IMR-90 (cell line): ENCODE data around the gene CFAP157. TPM values are rescaled to one million over a fixed set of nuclear protein-coding genes. Genes with fewer than 3 reads are reported as not detected.

Experiments used
- ATAC-seq: fragments of 200-7000 bp; cut with Tn5 transposase; 2 replicates; pipeline ENCODE4 v1.9.1; 2020; ENCODE audit warnings: low read depth, mild to moderate bottlenecking, moderate library complexity
- BruUV-seq: library from RNA; stranded (reverse); fragments of 400-500 nt; replicated peaks from 2 replicates; lab custom pipeline; 2021; lab: Mats Ljungman, UMichigan
- CTCF ChIA-PET: fragments of 300-600 bp; formaldehyde crosslinking; extraction: SDS; loops from one replicate; lab custom pipeline; 2021; ENCODE audit warnings: antibody characterized with exemption; lab: Yijun Ruan, JAX
- POLR2A ChIA-PET: fragments of 300-600 bp; sonication (Branson Sonifier 250); formaldehyde crosslinking; loops from one replicate; lab custom pipeline; 2022; ENCODE audit warnings: antibody characterized with exemption; ENCODE audit not compliant: unreplicated experiment; lab: Charles Lee
- DNase-seq: peaks from one replicate; pipeline ENCODE4 v3.0.0; 2013
- H2AFZ ChIP-seq: replicated peaks from 2 replicates; pipeline ENCODE3; 2013; ENCODE audit warnings: low read length, mild to moderate bottlenecking; ENCODE audit not compliant: poor library complexity
- H2AK5ac ChIP-seq: 2 replicates; pipeline ENCODE4 v1.6.1; 2013; ENCODE audit warnings: low read depth, low read length, inconsistent platforms
- H2AK9ac ChIP-seq: replicated peaks from 2 replicates; pipeline ENCODE3; 2013; ENCODE audit warnings: mild to moderate bottlenecking, low read depth, low read length, moderate library complexity; ENCODE audit not compliant: poor library complexity
- H2BK120ac ChIP-seq: 2 replicates; pipeline ENCODE4 v1.6.1; 2013; ENCODE audit warnings: low read depth, low read length, inconsistent platforms
- H2BK15ac ChIP-seq: 3 replicates; pipeline ENCODE4 v1.6.1; 2013; ENCODE audit warnings: low read depth, low read length, inconsistent platforms
- H2BK20ac ChIP-seq: 2 replicates; pipeline ENCODE4 v1.6.1; 2013; ENCODE audit warnings: low read depth, mild to moderate bottlenecking, inconsistent platforms, low read length, moderate library complexity
- H2BK5ac ChIP-seq: 2 replicates; pipeline ENCODE4 v1.6.1; 2013; ENCODE audit warnings: mild to moderate bottlenecking, low read depth, low read length, inconsistent platforms; ENCODE audit not compliant: poor library complexity, severe bottlenecking
- H3K14ac ChIP-seq: replicated peaks from 2 replicates; pipeline ENCODE4 v1.6.1; 2013; ENCODE audit warnings: low read depth, low read length, inconsistent platforms
- H3K18ac ChIP-seq: 2 replicates; pipeline ENCODE4 v1.6.1; 2013; ENCODE audit warnings: low read depth, low read length, control low read depth
- H3K23ac ChIP-seq: 2 replicates; pipeline ENCODE4 v1.6.1; 2013; ENCODE audit warnings: low read depth, low read length, inconsistent platforms
- H3K27ac ChIP-seq: 2 replicates; pipeline ENCODE4 v1.5.1; 2013; ENCODE audit warnings: mild to moderate bottlenecking, control low read depth, low read length; ENCODE audit not compliant: insufficient read depth
- H3K27me3 ChIP-seq: 2 replicates; pipeline ENCODE4 v1.6.1; 2013; ENCODE audit warnings: low read length; ENCODE audit not compliant: control insufficient read depth, insufficient read depth
- H3K36me3 ChIP-seq: 2 replicates; pipeline ENCODE4 v1.6.1; 2013; ENCODE audit warnings: low read length, mixed read lengths; ENCODE audit not compliant: control insufficient read depth, insufficient read depth
- H3K4ac ChIP-seq: 2 replicates; pipeline ENCODE4 v1.6.1; 2013; ENCODE audit warnings: low read depth, low read length, inconsistent platforms
- H3K4me1 ChIP-seq: 2 replicates; pipeline ENCODE4 v1.6.1; 2013; ENCODE audit warnings: low read length, mixed read lengths; ENCODE audit not compliant: control insufficient read depth, insufficient read depth
- H3K4me2 ChIP-seq: 2 replicates; pipeline ENCODE4 v1.6.1; 2013; ENCODE audit warnings: low read depth, mild to moderate bottlenecking, control low read depth, low read length, moderate library complexity
- H3K4me3 ChIP-seq: 2 replicates; pipeline ENCODE4 v1.5.1; 2013; ENCODE audit warnings: low read depth, mild to moderate bottlenecking, control low read depth, low read length, moderate library complexity; ENCODE audit not compliant: insufficient read depth
- H3K56ac ChIP-seq: 2 replicates; pipeline ENCODE4 v1.6.1; 2013; ENCODE audit warnings: low read length, inconsistent platforms; ENCODE audit not compliant: insufficient read depth; ENCODE audit errors: extremely low read depth
- H3K79me1 ChIP-seq, 2 experiments: 2 replicates each; pipeline ENCODE4 v1.6.1; 2013; ENCODE audit warnings: low read length in 2 of 2, inconsistent platforms in 1 of 2, low read depth in 1 of 2
- H3K9ac ChIP-seq: 2 replicates; pipeline ENCODE4 v1.6.1; 2013; ENCODE audit warnings: low read depth, low read length, control low read depth
- H3K9me1 ChIP-seq: 2 replicates; pipeline ENCODE4 v1.6.1; 2013; ENCODE audit warnings: low read length, inconsistent platforms; ENCODE audit not compliant: insufficient read depth
- H3K9me3 ChIP-seq: 2 replicates; pipeline ENCODE4 v1.6.1; 2013; ENCODE audit warnings: low read length; ENCODE audit not compliant: control insufficient read depth, insufficient read depth
- H4K20me1 ChIP-seq: 2 replicates; pipeline ENCODE4 v1.6.1; 2013; ENCODE audit warnings: low read length, inconsistent platforms; ENCODE audit not compliant: insufficient read depth
- H4K5ac ChIP-seq: 2 replicates; pipeline ENCODE4 v1.6.1; 2013; ENCODE audit warnings: mild to moderate bottlenecking, low read depth, low read length, control low read depth
- H4K8ac ChIP-seq, 2 experiments: 2 replicates each; pipeline ENCODE4 v1.6.1; 2013; ENCODE audit warnings: low read depth in 2 of 2, low read length in 2 of 2, control low read depth in 1 of 2, inconsistent platforms in 1 of 2
- H4K91ac ChIP-seq: 2 replicates; pipeline ENCODE4 v1.6.1; 2013; ENCODE audit warnings: low read depth, low read length, inconsistent platforms; ENCODE audit not compliant: insufficient read depth
- BHLHE40 ChIP-seq: fragments of 150-350 bp; IDR thresholded peaks from 2 replicates; pipeline ENCODE4 v1.6.1; 2016; ENCODE audit warnings: mild to moderate bottlenecking, low read depth, low read length
- CEBPB ChIP-seq: IDR thresholded peaks from 2 replicates; pipeline ENCODE4 v1.6.1; 2012; ENCODE audit warnings: low read depth, low read length, improper control_type of control experiment
- CHD1 ChIP-seq: IDR thresholded peaks from 2 replicates; pipeline ENCODE4 v1.6.1; 2012; ENCODE audit warnings: low read depth, low read length, improper control_type of control experiment
- ELK1 ChIP-seq: fragments of 150-350 bp; IDR thresholded peaks from 2 replicates; pipeline ENCODE4 v1.6.1; 2016; ENCODE audit warnings: low read depth, mild to moderate bottlenecking, low read length, moderate library complexity, borderline replicate concordance
- FOS ChIP-seq: fragments of 150-350 bp; IDR thresholded peaks from 2 replicates; pipeline ENCODE4 v1.6.1; 2016; ENCODE audit warnings: low read depth, low read length
- MAFK ChIP-seq: IDR thresholded peaks from 2 replicates; pipeline ENCODE4 v1.6.1; 2012; ENCODE audit warnings: low read depth, low read length, improper control_type of control experiment
- MAZ ChIP-seq: IDR thresholded peaks from 2 replicates; pipeline ENCODE4 v1.6.1; 2012; ENCODE audit warnings: low read depth, mild to moderate bottlenecking, low read length, improper control_type of control experiment, moderate library complexity, borderline replicate concordance
- MXI1 ChIP-seq: IDR thresholded peaks from 2 replicates; pipeline ENCODE4 v1.6.1; 2012; ENCODE audit warnings: low read depth, mild to moderate bottlenecking, low read length, moderate library complexity, borderline replicate concordance
- NFE2L2 ChIP-seq: fragments of 150-350 bp; IDR thresholded peaks from 2 replicates; pipeline ENCODE4 v1.6.1; 2016; ENCODE audit warnings: low read depth, mild to moderate bottlenecking, low read length
- POLR2A ChIP-seq: IDR thresholded peaks from 2 replicates; pipeline ENCODE4 v1.6.1; 2012; ENCODE audit warnings: mild to moderate bottlenecking, low read depth, low read length
- RAD21 ChIP-seq: IDR thresholded peaks from 2 replicates; pipeline ENCODE4 v1.6.1; 2012; ENCODE audit warnings: low read length, improper control_type of control experiment
- RCOR1 ChIP-seq: IDR thresholded peaks from 2 replicates; pipeline ENCODE4 v1.6.1; 2012; ENCODE audit warnings: mild to moderate bottlenecking, low read length, improper control_type of control experiment; ENCODE audit not compliant: insufficient replicate concordance
- RFX5 ChIP-seq: IDR thresholded peaks from 2 replicates; pipeline ENCODE4 v1.8.0; 2012; ENCODE audit warnings: low read depth, mild to moderate bottlenecking, low read length, moderate library complexity
- SMC3 ChIP-seq: fragments of 150-350 bp; IDR thresholded peaks from 2 replicates; pipeline ENCODE4 v1.6.1; 2016; ENCODE audit warnings: low read depth, mild to moderate bottlenecking, antibody characterized with exemption, low read length, moderate library complexity
- WGBS, 2 experiments: methylation state at CpG; one replicate each; pipeline versions ENCODE4 v1.1.5 to v1.1.7; 2013; ENCODE audit warnings: missing lambda C conversion rate in 2 of 2; ENCODE audit not compliant: insufficient read length in 1 of 2; ENCODE audit errors: extremely low coverage in 2 of 2; 5-methylcytosine and 5-hydroxymethylcytosine counted together
- dilution Hi-C: fragments of 300-500 bp; cut with HindIII; formaldehyde crosslinking; loops from one replicate; pipeline ENCODE4 v1.14.3; 2018; ENCODE audit warnings: low sequenced_read_pairs; ENCODE audit not compliant: unreplicated experiment
- in situ Hi-C: fragments of 300-500 bp; cut with MboI; formaldehyde crosslinking; loops from 3 replicates; pipeline ENCODE4 v1.14.3; 2019; ENCODE audit warnings: low sequenced_read_pairs, inconsistent platforms, mixed read lengths
- intact Hi-C: fragments of 100-400 bp; cut with micrococcal nuclease; formaldehyde crosslinking; loops from 2 replicates; pipeline ENCODE4 v1.10.0; 2022
- polyA plus RNA-seq, 3 experiments: library from polyadenylated mRNA; depleted of rRNA; stranded (reverse); fragments of >200 nt; gene quantifications; 2 replicates each; pipeline ENCODE4 v1.2.3, GENCODE V29; 2012; ENCODE audit warnings: low replicate concordance in 1 of 3
- total RNA-seq: library from RNA; depleted of rRNA; stranded (reverse); fragments of >200 nt; gene quantifications from 2 replicates; pipeline ENCODE4 v1.2.3, GENCODE V29; 2012
- TF ChIP-seq, protein P1 (sequence below): fragments of 150-350 bp; IDR thresholded peaks from 2 replicates; pipeline ENCODE4 v1.6.1; 2017; ENCODE audit warnings: mild to moderate bottlenecking, antibody characterized with exemption, low read length, low read depth
- TF ChIP-seq, protein P2 (sequence below): conservative IDR thresholded peaks from 2 replicates; pipeline ENCODE4 v1.5.1; 2012; ENCODE audit warnings: mild to moderate bottlenecking, low read depth, low read length, improper control_type of control experiment

The CFAP157 gene
- total and polyA plus RNA-seq, 2 of the 4 experiments (the other 2 are of a cell fraction): not detected

DNA sequence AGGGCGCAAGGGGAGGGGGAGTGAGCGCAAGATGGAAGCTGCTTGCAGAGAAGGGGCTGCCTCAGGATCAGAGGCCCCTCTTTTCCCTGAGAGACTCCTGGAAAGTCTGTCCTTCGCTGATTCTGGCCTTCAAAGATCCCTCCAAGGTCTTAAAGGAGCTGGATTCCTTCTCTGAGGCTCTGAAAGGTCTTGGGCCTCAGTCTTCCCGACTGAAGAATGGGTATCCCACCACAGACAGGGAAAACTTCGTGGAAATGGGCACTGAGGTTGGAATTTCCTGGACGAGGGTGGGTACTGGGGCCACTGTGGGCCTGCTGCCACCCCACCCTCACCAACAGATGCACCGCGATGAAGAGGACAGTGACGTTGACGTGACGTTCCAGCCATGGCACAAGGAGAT, 5.6 kb downstream of the CFAP157 start:
- Histone ChIP-seq H2BK20ac (no peak overlapping the region), H3K27me3 (no peaks in the 10 kb centered on the region), H3K9me1 (no peaks in the 10 kb centered on the region; the same call in 1 of the 2 replicates), H3K56ac (no peak overlapping the region), H4K91ac (no peak overlapping the region), H3K14ac (no peak overlapping the region), H3K18ac (no peak overlapping the region), H4K5ac (no peak overlapping the region), H3K79me1 (peaks cover 2 to 14% of the 10 kb centered on the region in 2 experiments; a peak in 3 of 4 replicates), H4K8ac (no peak overlapping the region), H3K4ac (no peak overlapping the region), H2BK5ac (no peak overlapping the region), H2BK15ac (no peak overlapping the region), H2AFZ (no peak overlapping the region), H2AK9ac (no peak overlapping the region), H3K4me3 (no peak overlapping the region), H3K27ac (no peak overlapping the region), H4K20me1 (peaks cover 7% of the 10 kb centered on the region), H3K36me3 (no peaks in the 10 kb centered on the region), H3K23ac (no peak overlapping the region), H3K4me2 (no peak overlapping the region), H3K9me3 (no peaks in the 10 kb centered on the region), H2AK5ac (no peak overlapping the region), H3K4me1 (peaks cover 7% of the 10 kb centered on the region), H3K9ac (no peak overlapping the region), H2BK120ac (no peak overlapping the region)
- no TSS peak for BruUV-seq
- no peak for DNase-seq
- no peak for ATAC-seq
- in situ Hi-C loops (no loop called here), dilution Hi-C loops (no loop called here), intact Hi-C loops (no loop called here)
- WGBS, 2 experiments: no CpG with 5 or more reads among the region's 11 CpGs
- CTCF ChIA-PET: no interaction called here
- no peak for TF ChIP-seq CEBPB
- TF ChIP-seq SMC3: no peak
- TF ChIP-seq CHD1: no peak
- no peak for TF ChIP-seq RCOR1
- no peak for TF ChIP-seq MXI1
- no peak for TF ChIP-seq MAFK
- TF ChIP-seq RAD21: no peak
- TF ChIP-seq, protein P1, sequence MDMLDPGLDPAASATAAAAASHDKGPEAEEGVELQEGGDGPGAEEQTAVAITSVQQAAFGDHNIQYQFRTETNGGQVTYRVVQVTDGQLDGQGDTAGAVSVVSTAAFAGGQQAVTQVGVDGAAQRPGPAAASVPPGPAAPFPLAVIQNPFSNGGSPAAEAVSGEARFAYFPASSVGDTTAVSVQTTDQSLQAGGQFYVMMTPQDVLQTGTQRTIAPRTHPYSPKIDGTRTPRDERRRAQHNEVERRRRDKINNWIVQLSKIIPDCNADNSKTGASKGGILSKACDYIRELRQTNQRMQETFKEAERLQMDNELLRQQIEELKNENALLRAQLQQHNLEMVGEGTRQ: no peak
- TF ChIP-seq ELK1: no peak
- TF ChIP-seq POLR2A: no peak
- no peak for TF ChIP-seq BHLHE40
- TF ChIP-seq NFE2L2: no peak
- TF ChIP-seq RFX5: no peak
- TF ChIP-seq MAZ: no peak
- no peak for TF ChIP-seq FOS
- TF ChIP-seq, protein P2, sequence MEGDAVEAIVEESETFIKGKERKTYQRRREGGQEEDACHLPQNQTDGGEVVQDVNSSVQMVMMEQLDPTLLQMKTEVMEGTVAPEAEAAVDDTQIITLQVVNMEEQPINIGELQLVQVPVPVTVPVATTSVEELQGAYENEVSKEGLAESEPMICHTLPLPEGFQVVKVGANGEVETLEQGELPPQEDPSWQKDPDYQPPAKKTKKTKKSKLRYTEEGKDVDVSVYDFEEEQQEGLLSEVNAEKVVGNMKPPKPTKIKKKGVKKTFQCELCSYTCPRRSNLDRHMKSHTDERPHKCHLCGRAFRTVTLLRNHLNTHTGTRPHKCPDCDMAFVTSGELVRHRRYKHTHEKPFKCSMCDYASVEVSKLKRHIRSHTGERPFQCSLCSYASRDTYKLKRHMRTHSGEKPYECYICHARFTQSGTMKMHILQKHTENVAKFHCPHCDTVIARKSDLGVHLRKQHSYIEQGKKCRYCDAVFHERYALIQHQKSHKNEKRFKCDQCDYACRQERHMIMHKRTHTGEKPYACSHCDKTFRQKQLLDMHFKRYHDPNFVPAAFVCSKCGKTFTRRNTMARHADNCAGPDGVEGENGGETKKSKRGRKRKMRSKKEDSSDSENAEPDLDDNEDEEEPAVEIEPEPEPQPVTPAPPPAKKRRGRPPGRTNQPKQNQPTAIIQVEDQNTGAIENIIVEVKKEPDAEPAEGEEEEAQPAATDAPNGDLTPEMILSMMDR: no peak
- POLR2A ChIA-PET: no interaction called here
